K562 (cell line): ENCODE data around the gene STOM. TPM values are rescaled to one million over a fixed set of nuclear protein-coding genes. Genes with fewer than 3 reads are reported as not detected.

Source experiments
- ATAC-seq: fragments of 200-7000 bp; cut with Tn5 transposase; 3 replicates; pipeline ENCODE4 v1.9.1; 2020; ENCODE audit warnings: moderate library complexity
- BruUV-seq: library from RNA; stranded (reverse); fragments of 400-500 nt; replicated peaks from 2 replicates; lab custom pipeline; 2021; lab: Mats Ljungman, UMichigan
- CTCF ChIA-PET: fragments of 300-600 bp; formaldehyde crosslinking; extraction: SDS; loops from one replicate; lab custom pipeline; 2021; ENCODE audit warnings: low intra/inter-chr PET ratio; lab: Yijun Ruan, JAX
- POLR2A ChIA-PET: fragments of 300-600, 350-650 bp; sonication (Branson Sonifier 250); formaldehyde crosslinking; extraction: SDS; loops from one replicate; lab custom pipeline; 2021; ENCODE audit warnings: antibody characterized with exemption, inconsistent platforms; lab: Yijun Ruan, JAX
- DNase-seq, 4 experiments: peaks; one replicate each; pipeline versions ENCODE4 v3.0.0 to v3.0.0-alpha.2; 2011 to 2018; ENCODE audit warnings: low spot score in 3 of 4, mixed read lengths in 3 of 4; ENCODE audit errors: extremely low read depth in 1 of 4
- FAIRE-seq: peaks from 2 replicates; lab custom pipeline; 2011; peaks lifted over from hg19 to GRCh38; lab: Jason Lieb, UNC
- H2AFZ ChIP-seq: 2 replicates; pipeline ENCODE4 v1.6.0; 2011; ENCODE audit warnings: low read depth, low read length, control low read depth, inconsistent platforms
- H3K27ac ChIP-seq: fragments of 200-600 bp; 3 replicates; pipeline ENCODE4 v1.8.0; 2011; ENCODE audit warnings: low read depth, mild to moderate bottlenecking, control low read depth, inconsistent platforms, low read length, moderate library complexity, mixed read lengths; ENCODE audit errors: extremely low read depth
- H3K27me3 ChIP-seq, 2 experiments: fragments of 300-600 bp in 1 of 2; 2 replicates in 1 of 2; 3 replicates in 1 of 2; pipeline versions ENCODE4 v1.6.0 to v1.8.0; 2011; ENCODE audit warnings: inconsistent platforms in 2 of 2, low read length in 2 of 2, mild to moderate bottlenecking in 1 of 2, mixed read lengths in 1 of 2, moderate library complexity in 1 of 2; ENCODE audit not compliant: control insufficient read depth in 2 of 2, insufficient read depth in 2 of 2
- H3K36me3 ChIP-seq: fragments of 300-600 bp; 3 replicates; pipeline ENCODE4 v1.8.0; 2011; ENCODE audit warnings: mild to moderate bottlenecking, low read length, inconsistent platforms; ENCODE audit not compliant: control insufficient read depth, insufficient read depth
- H3K4me1 ChIP-seq, 2 experiments: fragments of 200-600 bp in 1 of 2; replicated peaks in 1 of 2; 2 replicates in 1 of 2; 3 replicates in 1 of 2; pipeline versions ENCODE4 v1.5.1 to v1.8.0; 2011; ENCODE audit warnings: inconsistent platforms in 2 of 2, low read length in 2 of 2, mild to moderate bottlenecking in 1 of 2, mixed read lengths in 1 of 2, moderate library complexity in 1 of 2; ENCODE audit not compliant: control insufficient read depth in 2 of 2, insufficient read depth in 2 of 2
- H3K4me2 ChIP-seq: 2 replicates; pipeline ENCODE4 v1.6.1; 2011; ENCODE audit warnings: low read length, control low read depth, inconsistent platforms, mixed read lengths; ENCODE audit not compliant: insufficient read depth
- H3K4me3 ChIP-seq: fragments of 200-600 bp; sonication (generic), shearing (Covaris generic); 2 replicates; pipeline ENCODE4 v1.5.1; 2016; ENCODE audit warnings: control low read depth, inconsistent platforms
- H3K79me2 ChIP-seq: fragments of 200-600 bp; 3 replicates; pipeline ENCODE4 v1.8.0; 2011; ENCODE audit warnings: low read length, inconsistent platforms; ENCODE audit not compliant: control insufficient read depth, insufficient read depth
- H3K9ac ChIP-seq, 2 experiments: 2 replicates each; pipeline versions ENCODE4 v1.6.0 to v1.6.1; 2011; ENCODE audit warnings: low read depth in 2 of 2, low read length in 2 of 2, control low read depth in 1 of 2, inconsistent platforms in 1 of 2, mild to moderate bottlenecking in 1 of 2, mixed read lengths in 1 of 2; ENCODE audit not compliant: insufficient read depth in 1 of 2
- H3K9me1 ChIP-seq: one replicate; pipeline ENCODE4 v1.6.0; 2011; ENCODE audit warnings: inconsistent platforms, mild to moderate bottlenecking, low read length, moderate library complexity; ENCODE audit not compliant: control insufficient read depth, insufficient read depth
- H3K9me3 ChIP-seq: replicated peaks from 2 replicates; pipeline ENCODE4 v1.5.1; 2011; ENCODE audit warnings: low read depth, low read length, inconsistent platforms; ENCODE audit not compliant: control insufficient read depth, insufficient read depth
- H4K20me1 ChIP-seq: replicated peaks from 2 replicates; pipeline ENCODE4 v1.6.1; 2011; ENCODE audit warnings: low read length, inconsistent platforms, mixed read lengths; ENCODE audit not compliant: control insufficient read depth, insufficient read depth
- PBX2 ChIP-seq, 2 experiments: IDR thresholded peaks in 1 of 2; conservative IDR thresholded peaks in 1 of 2; 2 replicates each; pipeline ENCODE4 v1.6.1; 2016; ENCODE audit warnings: low read depth in 2 of 2, mild to moderate bottlenecking in 1 of 2, missing compliant biosample characterization in 1 of 2, missing genetic modification characterization in 1 of 2, moderate library complexity in 1 of 2
- WGBS: fragments of 100-300 bp; shearing (Covaris generic); methylation state at CpG from one replicate; pipeline ENCODE4 v1.1.6; 2016; ENCODE audit warnings: low coverage, mixed read lengths; ENCODE audit not compliant: insufficient coverage; ENCODE audit errors: missing lambda C conversion rate; 5-methylcytosine and 5-hydroxymethylcytosine counted together
- in situ Hi-C: fragments of 300-500 bp; cut with MboI; formaldehyde crosslinking; loops from 4 replicates; pipeline ENCODE4 v1.15.0; 2018; ENCODE audit warnings: inconsistent platforms, mixed read lengths
- intact Hi-C: fragments of 100-400 bp; cut with micrococcal nuclease; formaldehyde crosslinking; loops from 2 replicates; pipeline ENCODE4 v1.14.2; 2022
- polyA plus RNA-seq, 8 experiments: library from polyadenylated mRNA; depleted of rRNA in 4 of 8; stranded (reverse) in 5 of 8; unstranded in 3 of 8; fragments of >200 nt; fragmentation: Nextera tagmentation in 2 of 8; fragmentation: Illumina TruSeq in 1 of 8; extraction: Ambion mirVana in 2 of 8; extraction: Trizol in 1 of 8; gene quantifications; 2 replicates each; pipeline versions ENCODE4 v1.2.1 to v1.2.3, GENCODE V29; 2011 to 2014; ENCODE audit warnings: inconsistent platforms in 1 of 8, missing spikeins in 1 of 8
- total RNA-seq, 7 experiments: library from RNA; depleted of rRNA in 6 of 7; stranded (reverse); fragments of >200 nt in 6 of 7; fragmentation: Illumina TruSeq in 2 of 7; extraction: Trizol in 2 of 7; gene quantifications; 2 replicates each; pipeline versions ENCODE4 v1.2.1 to v1.2.3, GENCODE V29; 2011 to 2021; ENCODE audit warnings: low replicate concordance in 1 of 7

STOM gene
- total and polyA plus RNA-seq, 9 of the 15 experiments (the other 6 are each of a cell fraction or from before 2014, with no cell fraction given), result 23.2 to 140 (median 43.9) TPM

DNA sequence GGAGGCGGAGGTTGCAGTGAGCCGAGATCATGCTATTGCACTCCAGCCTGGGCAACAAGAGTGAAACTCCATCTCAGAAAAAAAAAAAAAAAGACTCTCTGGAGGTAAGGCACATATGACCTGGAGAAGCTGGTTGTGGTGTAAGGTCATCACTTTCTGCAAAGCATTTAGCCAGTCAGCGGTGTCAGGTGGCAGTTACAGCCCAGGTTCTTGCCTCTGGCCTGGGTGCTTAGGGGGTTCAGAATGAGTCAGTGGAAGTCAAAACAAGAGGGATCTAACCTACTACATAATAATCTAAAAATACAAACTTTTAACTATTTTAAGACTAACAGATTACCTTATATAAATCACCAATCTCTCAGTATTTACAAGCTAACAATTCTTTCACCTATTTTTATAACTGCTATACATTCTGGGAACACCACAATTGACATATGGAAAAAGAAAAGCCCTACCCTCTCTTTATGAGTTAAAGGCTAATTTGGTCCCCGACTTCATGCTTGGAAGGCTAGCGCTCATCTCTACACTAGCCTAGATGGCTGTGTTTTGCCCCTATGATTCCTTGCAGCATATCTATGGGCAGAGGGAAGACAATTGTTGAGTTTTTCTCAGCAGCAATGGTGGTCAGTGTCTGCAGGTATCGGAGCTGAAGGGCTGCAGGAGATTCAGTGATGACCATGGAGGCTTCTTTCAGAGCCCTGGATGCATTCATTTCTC, 29.2 kb downstream of the STOM start:
- Histone ChIP-seq H3K9me1 (no peaks in the 10 kb centered on the region), H3K9me3 (no peaks in the 10 kb centered on the region), H3K4me3 (no peak overlapping the region), H3K9ac (no peak overlapping the region), H3K79me2 (no peaks in the 10 kb centered on the region), H3K27ac (no peak overlapping the region), H3K27me3 (no peaks in the 10 kb centered on the region), H3K36me3 (peaks cover 51% of the 10 kb centered on the region; the same call in 1 of the 3 replicates), H4K20me1 (no peaks in the 10 kb centered on the region), H3K4me1 (no peaks in the 10 kb centered on the region; a peak in 1 of 5 replicates), H2AFZ (no peak overlapping the region), H3K4me2 (no peak overlapping the region)
- intact Hi-C loops (no loop called here), in situ Hi-C loops (no loop called here)
- no peak for TF ChIP-seq PBX2 (CRISPR knock-in tag; IDR thresholded peaks at IDR 0.05; ENCODE audit: low read depth)
- no peak for TF ChIP-seq PBX2 (tag; conservative IDR thresholded peaks at IDR 0.05; ENCODE audit: low read depth)
- ATAC-seq (no peak), DNase-seq (no peak), FAIRE-seq (peak; percentile 54)
- POLR2A ChIA-PET, result interaction anchor here (0.6 to 2.6 kb wide), 3 partner anchors 13 to 48 kb away, joined by 3 to 5 read pairs (median 4); no protein-coding TSS in a partner anchor
- BruUV-seq, result no TSS peak
- WGBS, result 80% methylated on average over 4 of the region's 6 CpGs
- CTCF ChIA-PET, result no interaction called here
